ENCODE results near the gene UBAC1.

Gene UBAC1

DNA sequence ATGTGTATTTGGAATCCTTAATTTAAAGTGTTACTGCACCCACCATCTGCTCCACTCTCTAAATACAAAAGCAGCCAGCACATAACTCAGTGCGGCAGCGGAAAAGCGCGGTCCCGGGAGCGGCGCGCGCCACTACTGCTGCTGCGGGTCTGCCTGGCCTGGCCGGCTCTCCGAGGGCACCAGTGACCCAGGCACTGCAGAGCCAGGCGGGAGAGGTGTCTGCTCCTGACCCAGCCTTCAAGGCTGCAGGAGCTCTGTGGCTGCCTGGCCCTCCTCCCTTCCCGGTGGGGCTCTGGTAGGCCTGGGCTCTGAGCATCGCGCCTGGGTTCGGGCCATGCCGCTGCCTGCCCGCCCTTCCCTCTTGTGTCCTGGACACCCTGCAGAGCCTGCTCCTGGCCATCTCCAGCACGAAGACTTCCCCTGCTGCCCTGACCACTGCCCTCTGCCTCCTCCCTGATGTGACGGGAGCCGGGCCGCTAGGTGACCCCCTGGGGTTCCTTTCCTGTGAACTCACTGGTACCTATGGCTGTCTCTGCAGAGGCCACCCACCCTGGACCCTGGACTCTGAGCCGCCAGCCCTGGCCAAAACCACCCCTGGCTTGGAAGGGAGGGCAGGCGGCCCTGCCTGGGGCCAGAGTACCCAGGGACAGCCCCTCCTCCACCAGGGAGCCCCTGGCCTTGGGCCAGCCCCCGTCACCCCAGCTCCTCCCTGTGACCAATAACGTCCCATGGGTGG lies 32.8 kb upstream of the UBAC1 start:
- no peak for DNase-seq

DNA sequence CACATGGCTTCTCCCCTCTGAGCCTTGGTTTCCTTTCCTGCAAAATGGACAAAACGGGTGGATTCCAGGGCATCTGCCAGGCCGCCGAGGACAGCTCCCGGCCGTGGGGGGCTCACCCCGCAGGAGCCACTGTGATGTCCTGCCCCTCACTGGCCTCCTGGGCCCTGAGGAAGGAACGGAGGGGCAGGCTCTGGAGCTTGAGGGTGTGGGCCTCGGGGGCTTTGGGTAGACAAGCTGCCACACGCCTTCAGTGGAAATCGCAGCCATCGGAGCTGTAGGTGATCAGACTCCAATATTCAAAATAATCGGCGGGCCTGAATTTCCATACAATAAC lies 32.2 kb upstream of the UBAC1 start:
- no peak for DNase-seq

DNA sequence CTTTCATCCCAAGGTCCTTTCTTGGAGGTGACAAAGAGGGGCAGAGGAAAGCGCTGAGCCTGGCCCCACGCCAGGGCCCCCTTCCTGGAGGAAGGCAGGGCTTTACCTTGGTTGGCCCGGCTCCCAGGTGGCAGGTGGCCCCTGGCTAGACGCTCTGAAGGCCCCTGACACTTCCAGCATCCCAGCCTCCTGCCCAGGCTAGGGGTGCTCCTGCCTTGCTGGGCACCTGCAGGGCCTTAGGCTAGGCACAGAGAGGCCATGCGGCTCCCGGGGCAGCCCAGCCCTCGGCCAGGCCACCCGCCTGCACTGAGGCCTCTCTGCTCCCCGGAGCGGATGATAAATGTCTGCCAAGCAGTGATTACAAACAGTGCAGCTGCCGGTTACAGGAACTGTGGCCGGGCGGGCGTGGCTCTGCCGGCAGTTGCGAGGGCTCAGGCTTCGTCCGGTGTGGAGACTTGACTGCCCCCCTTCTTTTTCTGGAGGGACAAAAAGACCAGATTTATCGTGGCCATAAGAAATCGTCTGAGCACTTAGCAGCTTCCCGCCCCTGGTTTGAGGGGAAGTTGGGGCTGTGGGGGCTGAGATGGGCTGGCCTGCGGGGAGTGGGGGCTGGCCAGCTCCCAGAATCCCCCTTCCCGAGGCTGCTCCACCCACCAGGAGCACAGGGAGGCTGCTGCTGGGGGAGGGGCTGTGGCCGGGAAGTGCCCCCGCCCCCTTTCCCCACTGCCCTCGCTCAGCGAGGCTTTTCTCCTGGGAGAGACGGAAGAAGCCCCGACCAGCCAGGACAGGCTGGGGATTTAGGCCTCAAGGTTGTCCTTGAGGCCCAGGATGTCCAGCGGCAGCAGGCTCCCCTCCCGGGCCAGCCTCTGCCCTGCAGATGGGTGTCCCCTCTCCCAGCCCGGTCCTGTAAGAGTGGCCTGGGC lies 31.6 kb upstream of the UBAC1 start:
- peak in 1 of 2 experiments; percentile 30 for DNase-seq

DNA sequence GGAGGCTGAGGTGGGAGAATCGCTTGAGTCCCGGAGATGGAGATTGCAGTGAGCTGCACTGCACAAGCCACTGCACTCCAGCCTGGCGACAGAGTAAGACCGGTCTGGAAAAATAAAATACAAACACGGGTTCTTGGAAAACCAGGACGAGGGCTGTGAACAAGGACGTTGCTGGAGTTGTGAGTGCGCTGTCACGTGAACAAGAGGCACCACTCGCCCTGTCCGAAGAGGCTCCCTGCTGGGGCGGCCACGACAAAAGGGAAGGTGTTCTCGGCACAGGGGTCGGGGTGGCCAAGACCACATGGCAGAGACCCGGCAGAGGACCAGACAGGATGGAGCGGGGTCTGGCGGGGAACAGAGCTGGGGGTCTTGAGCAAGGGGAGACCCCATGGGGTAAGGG lies 30.6 kb upstream of the UBAC1 start:
- DNase-seq: peak in 1 of 2 experiments; percentile 7

DNA sequence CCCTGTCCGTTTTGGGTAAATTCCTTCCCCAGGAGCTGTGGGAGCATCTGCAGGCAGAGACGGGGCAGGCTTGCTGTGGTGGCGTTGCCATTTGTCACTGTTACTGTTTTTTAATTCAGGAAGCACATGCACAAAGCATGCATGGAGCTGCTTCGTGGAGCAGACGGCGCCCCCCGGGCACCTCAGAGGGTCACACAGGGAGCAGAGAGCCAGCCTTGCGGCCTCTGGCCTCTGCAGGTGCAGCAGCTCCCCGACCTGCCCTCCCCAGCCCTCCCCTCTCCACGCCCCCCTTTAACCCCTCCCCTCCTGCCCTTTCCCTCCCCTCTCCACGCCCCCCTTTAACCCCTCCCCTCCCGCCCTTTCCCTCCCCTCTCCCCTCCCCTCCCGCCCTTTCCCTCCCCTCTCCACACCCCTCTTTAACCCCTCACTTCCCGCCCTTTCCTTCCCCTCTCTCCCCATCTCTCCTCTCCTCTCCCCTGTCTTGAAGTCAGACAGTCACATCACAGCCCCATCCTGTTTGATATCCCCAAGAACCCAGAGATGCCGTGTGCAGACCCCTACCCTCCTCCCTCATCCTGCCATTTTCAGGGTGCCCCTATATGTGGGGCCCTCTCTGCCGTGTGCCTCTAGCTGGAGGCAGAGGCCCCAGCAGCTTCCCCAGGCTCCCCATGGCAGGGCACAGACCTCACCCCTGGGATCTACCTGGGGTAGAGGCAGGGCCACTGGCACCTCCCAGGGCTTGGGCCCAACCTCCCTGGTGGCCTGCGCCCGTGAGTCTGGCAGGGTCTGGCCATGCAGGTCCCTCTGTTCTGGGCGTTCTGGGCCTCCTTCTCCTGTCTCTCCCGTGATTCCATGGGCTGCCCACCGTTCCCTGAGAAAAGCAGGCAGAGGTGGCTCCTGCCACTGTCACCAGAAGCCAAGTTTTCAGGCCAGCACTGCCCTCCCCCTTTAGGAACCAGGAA lies 29.6 kb upstream of the UBAC1 start:
- DNase-seq: peak; percentile 29 to 37

DNA sequence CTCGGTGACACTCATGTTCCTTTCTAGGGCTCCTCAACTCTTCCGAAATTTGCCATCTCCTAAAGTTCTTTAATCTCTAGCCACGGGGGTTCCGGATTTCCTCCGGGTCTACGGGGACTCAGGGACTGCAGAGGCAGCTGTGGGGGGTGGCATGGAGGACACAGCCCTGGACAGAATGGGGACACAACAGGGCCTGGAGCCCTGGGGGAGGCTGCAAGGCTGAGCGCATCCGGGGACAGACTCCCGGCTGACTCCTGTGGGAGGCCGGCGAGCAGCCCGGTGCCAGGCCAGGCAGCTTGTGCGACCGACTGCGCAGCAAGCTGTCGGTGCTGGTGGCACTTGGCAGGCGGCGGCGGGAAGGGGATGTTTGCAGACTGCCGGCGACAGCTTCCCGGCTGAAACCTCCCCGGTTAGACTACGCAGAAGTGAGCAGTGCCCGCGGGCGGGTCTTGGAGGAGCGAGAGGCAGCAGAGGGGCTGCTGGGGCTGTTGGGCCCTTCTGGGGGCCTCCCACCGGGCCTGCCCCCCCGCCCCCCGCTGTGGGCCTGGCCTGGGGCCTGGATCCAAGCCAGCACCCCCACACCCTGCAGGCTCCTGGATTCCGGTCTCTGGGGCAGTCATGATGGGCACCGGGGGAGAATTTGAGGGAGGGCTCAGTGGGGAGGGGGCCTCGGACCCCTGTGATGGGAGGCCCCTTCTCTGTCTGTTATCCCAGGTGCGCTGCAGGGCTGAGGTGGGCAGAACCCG lies 28.7 kb upstream of the UBAC1 start:
- no peak for DNase-seq

DNA sequence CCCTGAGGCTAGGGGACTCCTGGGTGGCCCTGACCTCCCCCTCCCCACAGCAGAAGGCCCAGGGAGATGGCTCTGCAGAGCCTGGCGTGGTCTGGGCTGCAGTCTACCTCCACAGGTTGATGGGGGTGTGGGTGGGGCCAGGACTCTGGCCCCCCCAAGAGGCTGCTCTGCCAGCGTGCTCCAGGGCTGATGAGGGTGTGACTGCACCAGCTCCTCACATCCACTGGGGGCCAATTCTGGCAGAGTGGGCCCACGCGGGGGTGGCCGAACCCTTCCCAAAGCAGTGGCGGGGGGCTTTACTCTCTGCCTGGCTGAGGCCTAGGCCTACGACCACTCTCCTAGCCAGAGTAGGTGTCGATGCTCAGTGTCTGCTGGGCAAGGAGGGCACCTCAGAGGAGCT lies 28.0 kb upstream of the UBAC1 start:
- no peak for DNase-seq

DNA sequence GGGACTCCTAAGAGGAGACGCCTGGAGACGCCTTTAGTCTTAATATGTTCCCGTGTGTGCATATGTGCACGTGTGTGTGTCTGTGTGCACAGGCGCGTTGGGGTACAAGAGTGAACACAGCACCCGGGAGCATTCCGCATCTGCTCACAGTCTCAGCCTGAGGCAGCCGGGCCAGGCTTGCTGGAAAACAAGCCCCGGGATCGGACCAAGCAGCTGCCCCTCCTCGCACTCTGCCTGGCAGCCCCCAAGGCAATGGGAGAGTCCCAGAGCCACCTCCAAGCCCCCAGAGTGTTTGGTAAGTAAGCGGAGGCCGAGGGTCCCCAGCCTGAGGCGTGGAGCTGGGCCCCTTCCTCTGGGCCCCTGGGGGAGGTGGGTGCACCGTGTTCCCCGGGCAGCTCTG lies 27.3 kb upstream of the UBAC1 start:
- no peak for DNase-seq

DNA sequence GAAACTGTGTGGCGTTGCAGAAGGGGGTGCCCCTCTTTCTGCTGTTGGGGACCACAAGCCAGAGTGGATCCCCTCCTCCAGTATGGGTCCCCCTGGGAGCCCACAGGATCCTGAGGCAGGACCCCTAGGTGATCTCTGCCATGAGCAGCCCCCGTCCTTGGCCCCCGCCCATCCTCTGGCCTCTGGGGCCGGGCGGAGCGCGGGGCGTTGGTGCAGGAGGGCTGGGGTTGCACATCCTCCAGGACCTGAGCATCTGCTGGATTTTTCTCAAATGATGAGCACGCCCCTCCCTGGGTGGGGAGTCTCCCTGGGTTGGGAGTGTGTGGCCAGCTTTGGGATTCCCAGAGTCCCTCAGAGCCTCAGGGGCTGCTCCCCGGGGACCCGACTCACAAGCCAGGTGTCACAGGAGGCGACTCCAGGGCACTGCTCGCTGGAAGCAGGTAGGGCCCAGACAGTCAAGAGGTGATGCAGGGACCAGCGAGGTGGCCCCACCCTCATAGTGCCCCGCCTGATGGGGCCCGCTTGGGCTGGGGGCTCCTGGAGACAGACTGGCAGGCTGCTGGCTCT lies 26.7 kb upstream of the UBAC1 start:
- no peak for DNase-seq

DNA sequence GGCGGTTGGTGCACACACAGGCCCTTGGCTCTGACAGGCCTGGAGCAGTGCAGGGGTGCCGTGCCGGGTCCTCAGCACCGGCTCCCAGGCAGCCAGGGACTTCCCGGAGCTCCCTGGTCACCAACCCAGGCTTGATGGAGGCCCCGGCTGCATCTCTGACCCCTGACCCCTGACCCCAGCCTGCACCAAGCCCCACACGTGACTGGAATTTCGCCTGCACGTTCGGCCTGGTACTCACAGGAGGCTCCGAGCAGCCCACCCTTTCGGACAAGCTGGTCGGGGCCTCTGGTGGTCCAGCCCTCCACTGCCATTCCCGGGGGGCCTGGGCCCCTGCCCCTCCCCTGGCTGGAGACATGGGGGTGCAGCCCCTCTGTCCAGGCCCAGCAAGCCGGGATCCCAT lies 25.4 kb upstream of the UBAC1 start:
- DNase-seq: no peak

DNA sequence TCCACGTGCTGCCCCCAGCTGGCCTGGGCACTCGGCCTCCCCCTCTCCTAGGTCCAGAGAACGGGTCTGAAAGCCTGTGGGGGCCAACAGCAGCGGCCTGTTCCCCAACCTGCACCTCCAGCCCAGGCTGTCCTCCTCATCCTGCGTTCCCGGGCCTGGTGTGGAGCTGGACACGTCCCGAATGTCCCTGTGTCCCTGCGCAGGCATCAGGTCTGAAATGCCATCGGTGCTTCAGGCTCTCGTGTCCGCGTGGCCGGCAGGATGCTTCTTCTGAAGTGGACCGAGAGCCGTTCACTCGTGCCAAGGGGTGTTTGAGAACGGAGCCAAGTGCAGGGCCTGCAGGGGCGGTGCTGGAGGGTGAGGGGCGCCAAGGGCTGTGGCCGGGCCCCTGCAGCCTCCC lies 24.7 kb upstream of the UBAC1 start:
- no peak for DNase-seq

DNA sequence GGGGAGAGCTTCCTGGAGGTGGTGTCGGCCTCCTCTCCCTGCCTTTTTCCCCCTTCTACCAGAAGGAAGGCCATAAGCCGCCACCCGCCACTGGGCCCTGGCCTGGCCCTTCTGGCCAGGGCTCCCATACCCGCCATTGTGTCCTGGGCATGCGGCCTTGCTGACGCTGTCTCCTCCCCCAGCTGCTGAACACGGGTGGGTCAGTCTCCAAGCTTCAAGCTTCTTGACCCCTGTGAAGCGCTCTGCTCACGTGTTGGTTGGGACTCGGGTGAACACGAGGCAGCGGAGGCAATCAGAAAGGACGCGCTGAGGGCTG lies 24.2 kb upstream of the UBAC1 start:
- DNase-seq: no peak

DNA sequence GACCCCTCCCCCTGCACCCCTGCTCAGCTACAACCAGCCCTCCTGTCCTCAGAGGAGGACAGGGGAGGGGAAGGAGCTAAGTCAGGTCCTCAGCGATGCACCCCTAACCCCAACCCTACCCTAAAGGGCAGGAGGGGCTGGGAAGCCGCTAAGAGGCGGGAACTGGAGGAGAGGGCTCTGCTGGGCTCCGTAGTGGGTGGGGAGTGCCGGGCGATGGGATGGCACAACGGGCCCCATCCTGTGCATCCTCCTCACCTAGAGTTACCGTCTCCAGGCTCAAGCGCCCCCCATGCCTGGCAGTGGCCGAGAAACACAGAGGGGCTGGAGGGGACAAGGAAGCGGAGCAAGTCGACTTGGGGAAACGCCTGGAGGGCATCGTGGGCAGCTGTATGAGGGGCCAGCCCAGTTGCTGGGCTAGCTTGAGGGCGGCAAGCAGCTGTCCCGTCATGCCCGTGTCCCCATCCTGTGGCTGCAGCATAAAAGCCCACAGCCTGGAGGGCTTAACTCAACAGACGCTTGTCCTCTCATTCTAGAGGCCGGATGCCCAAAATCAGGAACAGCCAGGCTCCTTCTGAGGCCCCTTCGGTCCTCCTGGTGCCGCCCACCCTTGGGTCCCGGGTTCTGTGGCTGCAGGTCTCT lies 23.0 kb upstream of the UBAC1 start:
- DNase-seq: no peak

DNA sequence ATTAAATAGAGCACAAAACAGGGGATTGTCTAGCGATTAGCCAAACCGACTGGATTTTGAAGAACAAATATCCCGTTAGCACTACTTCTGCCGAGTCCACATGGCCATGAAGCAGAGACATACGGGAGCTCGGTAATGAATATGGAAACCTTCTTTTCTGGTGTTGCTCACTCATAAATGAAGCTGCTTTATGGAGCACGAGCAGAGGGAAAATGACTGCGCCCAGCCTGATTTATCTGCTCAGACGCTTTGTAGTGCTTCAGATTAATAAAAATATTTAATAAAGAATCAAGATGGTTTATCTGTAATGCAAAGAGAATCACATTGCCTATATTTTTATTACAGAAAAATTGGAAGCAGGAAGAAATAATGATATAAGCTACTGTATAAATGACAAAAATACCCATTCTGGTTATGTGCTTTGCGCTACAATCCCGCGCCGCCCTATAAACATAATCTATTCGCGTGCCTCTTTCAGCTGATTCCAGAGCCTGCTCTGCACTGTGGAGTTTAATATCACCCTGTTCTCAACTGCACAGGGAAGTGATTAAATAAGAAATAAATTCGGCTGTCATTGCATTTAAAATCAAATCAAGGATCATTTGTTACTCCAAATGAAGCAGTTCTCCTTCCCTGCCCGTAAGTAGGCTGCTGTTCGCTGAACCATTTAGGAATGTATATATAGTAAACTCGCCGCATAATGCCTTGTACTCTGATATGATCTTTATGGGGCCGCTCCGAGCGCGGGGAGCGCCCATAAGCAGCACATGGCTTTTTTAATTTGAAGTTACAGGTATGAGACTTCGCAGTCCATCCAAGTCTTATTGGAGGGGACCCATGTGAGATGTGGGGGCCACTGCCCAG lies 22.3 kb upstream of the UBAC1 start:
- DNase-seq: no peak

DNA sequence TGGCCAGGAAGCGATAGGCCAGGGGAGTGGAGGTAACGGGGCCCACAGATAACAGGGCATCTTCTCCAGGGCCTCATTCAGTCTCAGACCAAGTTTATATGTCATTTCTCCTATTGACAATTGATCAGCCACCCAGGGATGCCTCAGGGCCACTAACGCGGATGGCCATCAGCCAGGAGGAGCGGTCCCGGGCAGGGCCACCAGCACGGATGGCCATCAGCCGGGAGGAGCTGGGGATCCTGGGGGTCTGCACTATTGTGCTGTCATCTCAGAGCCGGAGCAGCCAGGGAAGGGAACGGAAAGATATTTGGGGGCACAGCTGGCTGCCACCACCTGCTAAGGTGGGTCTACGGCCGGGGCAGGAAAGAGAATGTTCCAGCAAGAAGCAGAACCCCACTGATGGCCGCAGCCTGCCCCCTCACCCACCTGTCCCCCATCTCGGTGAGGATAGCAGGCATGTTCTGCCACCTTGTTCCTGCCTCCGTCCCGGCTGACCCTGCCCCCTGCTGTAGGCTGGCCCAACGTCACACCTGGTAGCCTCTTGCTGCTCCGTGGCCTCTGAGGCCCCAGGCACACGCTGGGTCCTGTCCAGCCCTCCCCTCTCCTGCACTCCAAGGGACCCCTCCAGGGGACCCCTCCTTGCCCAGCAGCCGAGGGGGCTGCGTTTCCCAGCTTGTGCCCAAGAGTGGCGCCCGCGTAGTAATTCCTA lies 21.5 kb upstream of the UBAC1 start:
- DNase-seq: no peak

DNA sequence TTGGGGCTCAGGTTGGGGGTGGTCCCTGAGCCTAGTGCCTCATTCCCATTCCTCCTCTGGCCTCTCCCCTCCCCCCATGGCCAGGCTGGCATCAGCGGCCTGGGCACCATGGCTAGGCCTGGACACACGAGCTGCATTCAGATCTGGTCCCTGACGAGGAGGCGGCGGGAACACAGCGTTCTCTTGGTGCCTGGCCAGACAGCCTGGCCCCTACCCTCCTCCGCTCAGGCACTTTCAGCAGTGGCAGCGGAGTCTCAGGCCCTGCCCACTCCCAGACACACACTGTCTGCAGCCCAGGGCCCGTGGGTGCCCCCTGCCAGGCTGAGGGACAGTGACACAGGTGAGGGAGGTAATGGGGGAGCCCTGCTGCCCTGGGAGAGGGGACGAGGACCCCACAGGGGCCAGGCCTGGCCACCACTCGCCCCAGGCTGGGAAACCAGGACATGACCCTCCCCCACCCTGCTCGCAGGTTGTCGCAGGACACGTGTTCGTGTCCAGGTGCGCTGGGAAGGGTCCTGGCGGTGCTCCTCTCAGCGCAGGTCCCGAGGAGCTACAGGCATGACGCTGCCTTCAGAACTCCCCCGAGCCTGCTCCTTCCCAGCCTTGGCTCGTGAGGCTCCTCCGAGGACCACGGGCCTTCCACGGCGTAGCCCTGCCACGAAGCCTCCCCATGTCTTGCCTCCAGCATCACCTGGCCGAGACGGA lies 19.9 kb upstream of the UBAC1 start:
- no peak for DNase-seq

DNA sequence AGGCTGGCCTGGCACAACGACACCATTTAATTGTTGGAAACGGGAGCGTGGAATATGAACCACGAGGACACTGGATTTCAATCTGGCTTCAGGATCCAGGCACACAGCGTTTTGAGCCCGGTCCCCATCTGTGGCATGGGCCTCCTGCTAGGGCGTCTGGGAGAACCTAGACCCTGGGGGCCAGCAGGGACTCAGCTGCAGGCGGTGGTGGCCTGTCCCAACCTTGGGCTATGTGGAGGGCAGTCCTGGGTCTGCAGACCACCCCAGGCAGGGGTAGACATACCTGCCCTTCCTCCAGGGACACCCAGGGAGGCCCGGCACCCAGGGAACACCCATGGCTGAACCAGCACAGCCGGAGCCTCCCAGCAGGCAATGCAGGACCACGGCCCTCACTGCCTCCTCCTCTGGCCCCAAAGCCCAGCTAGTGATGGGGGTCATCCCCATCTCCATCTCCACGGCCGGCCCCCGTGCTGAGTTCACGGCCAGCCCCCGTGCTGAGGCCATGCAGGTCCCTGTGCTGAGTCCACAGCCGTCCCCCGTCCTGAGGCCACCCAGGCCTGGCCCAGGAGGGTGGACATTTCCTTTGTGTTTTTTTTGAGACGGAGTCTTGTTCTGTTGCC lies 18.5 kb upstream of the UBAC1 start:
- no peak for DNase-seq

DNA sequence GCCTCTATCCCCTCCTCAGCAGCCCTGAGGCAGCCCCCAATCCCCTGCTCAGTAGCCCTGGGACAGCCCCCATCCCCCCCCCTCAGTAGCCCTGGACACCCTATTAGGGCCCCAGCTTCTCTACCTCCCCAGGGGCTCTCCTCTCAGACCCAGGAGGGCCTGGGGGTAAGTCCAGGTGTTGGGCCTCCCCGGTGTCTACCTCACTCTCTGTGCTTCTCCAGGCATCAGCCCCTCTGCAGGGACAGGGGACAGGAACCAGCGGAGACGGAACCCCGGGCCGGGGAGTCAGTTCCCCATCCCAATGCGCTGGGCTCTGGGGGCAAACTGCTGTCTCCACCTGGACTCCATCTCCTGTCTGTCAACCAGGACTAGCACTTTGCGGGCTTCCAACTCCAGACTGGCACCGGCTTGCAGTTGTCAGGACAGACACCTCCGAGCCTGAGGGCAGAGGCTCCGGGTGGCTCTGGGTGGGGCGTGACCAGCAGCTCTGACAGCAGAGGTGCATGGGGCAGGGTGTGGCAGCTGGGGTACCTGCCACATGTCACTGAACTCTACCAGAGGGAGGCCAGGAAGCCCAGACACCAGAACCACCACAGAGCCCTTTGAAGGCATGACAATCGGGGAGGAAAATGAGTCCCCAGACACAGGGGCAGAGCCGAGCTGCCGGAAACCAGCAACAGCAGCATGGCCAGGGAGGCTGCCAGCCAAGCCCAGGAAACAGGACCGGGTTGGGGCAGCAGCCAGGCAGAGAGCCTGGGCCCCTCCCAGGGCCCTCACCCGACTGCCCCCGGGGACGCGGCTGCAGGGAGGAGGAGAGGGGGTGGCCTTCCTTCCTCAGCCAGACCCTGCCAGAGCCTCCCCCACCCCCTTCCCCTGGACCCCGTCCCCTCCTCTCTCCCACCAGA lies 17.7 kb upstream of the UBAC1 start:
- DNase-seq: no peak

Data from NCI-H187 (cell line).